Neural cell (in vitro differentiated cells): ENCODE measurements around the gene COBL. TPM values are rescaled to one million over a fixed set of nuclear protein-coding genes. Genes with fewer than 3 reads are reported as not detected.

ENCODE experiments used
- H2AFZ ChIP-seq: fragments of 200-600, 300-800 bp; sonication (generic), shearing (Covaris generic); 2 replicates; pipeline ENCODE4 v1.6.0; 2014; ENCODE audit warnings: low read depth, mild to moderate bottlenecking, antibody characterized with exemption, low read length, moderate library complexity
- H3F3A ChIP-seq: fragments of 200-600 bp; shearing (Covaris generic); 2 replicates; pipeline ENCODE4 v1.6.1; 2016; ENCODE audit warnings: mild to moderate bottlenecking, moderate library complexity, mixed read lengths, antibody characterized with exemption, low read length; ENCODE audit not compliant: insufficient read depth, poor library complexity, severe bottlenecking
- H3K27ac ChIP-seq: fragments of 200-600, 300-800 bp; sonication (generic), shearing (Covaris generic); 2 replicates; pipeline ENCODE4 v1.5.1; 2014; ENCODE audit warnings: mild to moderate bottlenecking, low read length, moderate library complexity
- H3K27me3 ChIP-seq: fragments of 300-800, 200-600 bp; sonication (generic), shearing (Covaris generic); 2 replicates; pipeline ENCODE4 v1.6.0; 2014; ENCODE audit warnings: mild to moderate bottlenecking, low read depth, low read length, moderate library complexity; ENCODE audit not compliant: insufficient read depth
- H3K36me3 ChIP-seq: fragments of 300-800, 200-600 bp; sonication (generic), shearing (Covaris generic); 2 replicates; pipeline ENCODE4 v1.5.1; 2014; ENCODE audit warnings: mild to moderate bottlenecking, antibody characterized with exemption, low read length, moderate library complexity; ENCODE audit not compliant: insufficient read depth
- H3K4me2 ChIP-seq: fragments of 300-800, 200-600 bp; sonication (generic), shearing (Covaris generic); 2 replicates; pipeline ENCODE4 v1.6.0; 2014; ENCODE audit warnings: mild to moderate bottlenecking, low read length
- H3K4me3 ChIP-seq: fragments of 300-800, 200-600 bp; sonication (generic), shearing (Covaris generic); 2 replicates; pipeline ENCODE4 v1.5.1; 2014; ENCODE audit warnings: mild to moderate bottlenecking, low read length, moderate library complexity
- H3K79me2 ChIP-seq: fragments of 200-600 bp; shearing (Covaris generic); replicated peaks from 2 replicates; pipeline ENCODE4 v1.6.0; 2014; ENCODE audit warnings: mild to moderate bottlenecking, low read length, moderate library complexity; ENCODE audit not compliant: insufficient read depth
- H3K9ac ChIP-seq: fragments of 300-800, 200-600 bp; sonication (generic), shearing (Covaris generic); 2 replicates; pipeline ENCODE4 v1.6.1; 2016; ENCODE audit warnings: mild to moderate bottlenecking, low read length, mixed read lengths
- H3K9me2 ChIP-seq: fragments of 200-600 bp; shearing (Covaris generic); 2 replicates; pipeline ENCODE4 v1.6.1; 2016; ENCODE audit warnings: mild to moderate bottlenecking, low read length, mixed read lengths; ENCODE audit not compliant: insufficient read depth
- H3K9me3 ChIP-seq: fragments of 200-600, 300-800 bp; sonication (generic), shearing (Covaris generic); 2 replicates; pipeline ENCODE4 v1.6.1; 2016; ENCODE audit warnings: mild to moderate bottlenecking, mixed run types, low read length, moderate library complexity, mixed read lengths
- H4K20me1 ChIP-seq: fragments of 200-600 bp; shearing (Covaris generic); 2 replicates; pipeline ENCODE4 v1.6.1; 2016; ENCODE audit warnings: mild to moderate bottlenecking, mixed run types; ENCODE audit not compliant: insufficient read depth
- CTCF ChIP-seq: fragments of 450-650 bp; IDR thresholded peaks from 2 replicates; pipeline ENCODE4 v1.5.1; 2014; ENCODE audit warnings: antibody characterized with exemption, mild to moderate bottlenecking, moderate library complexity; ENCODE audit not compliant: poor library complexity, severe bottlenecking
- EP300 ChIP-seq: fragments of 450-650 bp; conservative IDR thresholded peaks from 2 replicates; pipeline ENCODE4 v1.6.1; 2014; ENCODE audit warnings: antibody characterized with exemption, mild to moderate bottlenecking, moderate library complexity; ENCODE audit not compliant: poor library complexity, severe bottlenecking
- EZH2 ChIP-seq: fragments of 200-600, 300-800 bp; shearing (Covaris generic), sonication (generic); IDR thresholded peaks from 2 replicates; pipeline ENCODE4 v1.6.1; 2014; ENCODE audit warnings: antibody characterized with exemption, low read length, borderline replicate concordance, mild to moderate bottlenecking; ENCODE audit not compliant: insufficient read depth, poor library complexity, severe bottlenecking
- MXI1 ChIP-seq: fragments of 450-650 bp; conservative IDR thresholded peaks from 2 replicates; pipeline ENCODE4 v1.6.1; 2014; ENCODE audit warnings: antibody characterized with exemption, mild to moderate bottlenecking; ENCODE audit not compliant: poor library complexity, severe bottlenecking
- POLR2AphosphoS5 ChIP-seq: IDR thresholded peaks from 2 replicates; pipeline ENCODE4 v1.6.1; 2012
- SMC3 ChIP-seq: fragments of 450-650 bp; conservative IDR thresholded peaks from 2 replicates; pipeline ENCODE4 v1.6.1; 2014; ENCODE audit warnings: antibody characterized with exemption, mild to moderate bottlenecking, moderate library complexity; ENCODE audit not compliant: poor library complexity
- TAF1 ChIP-seq: IDR thresholded peaks from 2 replicates; pipeline ENCODE4 v1.6.1; 2012; ENCODE audit warnings: low read depth
- polyA plus RNA-seq: library from polyadenylated mRNA; depleted of rRNA; stranded (reverse); fragments of >200 nt; gene quantifications from 2 replicates; pipeline ENCODE4 v1.2.3, GENCODE V29; 2014

COBL gene
- polyA plus RNA-seq, 1 donor from 2014 or later, result 0.12 TPM

- no peak for TF ChIP-seq TAF1
Measured at GRCh38 chr7:51019891-51020870, 296.4 kb downstream of the COBL start (continued).

- TF ChIP-seq SMC3 (no peak), MXI1 (no peak), EZH2 (no peak), EP300 (no peak), CTCF (no peak)
- no peaks in the 10 kb centered on the region for H3K9me3 ChIP-seq
- H3K36me3 ChIP-seq, result no peaks in the 10 kb centered on the region
- no peaks in the 10 kb centered on the region for H3K9me2 ChIP-seq
- H3F3A ChIP-seq, result no peaks in the 10 kb centered on the region
- no peaks in the 10 kb centered on the region for H4K20me1 ChIP-seq
- H3K4me2 ChIP-seq, result no peak overlapping the region
- H3K4me3 ChIP-seq, result no peak overlapping the region
- no peak overlapping the region for H3K27ac ChIP-seq
- no peak overlapping the region for H2AFZ ChIP-seq
- no peak overlapping the region for H3K9ac ChIP-seq
- no peaks in the 10 kb centered on the region for H3K27me3 ChIP-seq
- H3K79me2 ChIP-seq, result no peaks in the 10 kb centered on the region
Measured at GRCh38 chr7:51019191-51019844, 297.3 kb downstream of the COBL start.

GRCh38 chr7:51017576-51018535 lies 298.8 kb downstream of the COBL start:
- H3K36me3 ChIP-seq, result no peaks in the 10 kb centered on the region
- H3K4me3 ChIP-seq, result no peak overlapping the region
- H2AFZ ChIP-seq, result no peak overlapping the region
- H4K20me1 ChIP-seq, result no peaks in the 10 kb centered on the region
- TF ChIP-seq EP300, result no peak
- TF ChIP-seq POLR2AphosphoS5, result no peak
- TF ChIP-seq TAF1, result no peak
- no peak for TF ChIP-seq CTCF
- no peak for TF ChIP-seq MXI1
- H3F3A ChIP-seq, result no peaks in the 10 kb centered on the region
- H3K9me2 ChIP-seq, result no peaks in the 10 kb centered on the region
- no peaks in the 10 kb centered on the region for H3K9me3 ChIP-seq
- H3K79me2 ChIP-seq, result no peaks in the 10 kb centered on the region
- H3K27ac ChIP-seq, result no peak overlapping the region
- H3K27me3 ChIP-seq, result no peaks in the 10 kb centered on the region
- H3K9ac ChIP-seq, result no peak overlapping the region
- H3K4me2 ChIP-seq, result no peak overlapping the region
